Liver (tissue), 9 donors: ENCODE results near the gene PEBP1. TPM values are rescaled to one million over a fixed set of nuclear protein-coding genes. Genes with fewer than 3 reads are reported as not detected.

Experiments used
- DNase-seq: peaks from one replicate; pipeline ENCODE4 v3.0.0-alpha.2; 2017; ENCODE audit warnings: low spot score
- H3K27ac ChIP-seq, 2 donors: one replicate each; pipeline ENCODE4 v1.7.0; 2013; ENCODE audit warnings: inconsistent platforms in 2 of 2, low read length in 2 of 2, control low read depth in 1 of 2, low read depth in 1 of 2, mild to moderate bottlenecking in 1 of 2
- H3K27me3 ChIP-seq, 4 donors: one replicate each; pipeline versions ENCODE4 v1.6.1 to v1.7.0; 2013; ENCODE audit warnings: low read length in 3 of 4, inconsistent platforms in 1 of 4, mild to moderate bottlenecking in 1 of 4, moderate library complexity in 1 of 4; ENCODE audit not compliant: control insufficient read depth in 4 of 4, insufficient read depth in 4 of 4
- H3K36me3 ChIP-seq, 4 donors: one replicate each; pipeline versions ENCODE4 v1.6.1 to v1.7.0; 2013; ENCODE audit warnings: low read length in 3 of 4, mild to moderate bottlenecking in 3 of 4, low read depth in 1 of 4, moderate library complexity in 1 of 4; ENCODE audit not compliant: control insufficient read depth in 4 of 4, insufficient read depth in 3 of 4
- H3K4me1 ChIP-seq, 4 donors: one replicate each; pipeline versions ENCODE4 v1.6.1 to v1.7.0; 2013; ENCODE audit warnings: low read length in 3 of 4, mild to moderate bottlenecking in 3 of 4, moderate library complexity in 1 of 4; ENCODE audit not compliant: control insufficient read depth in 4 of 4, insufficient read depth in 4 of 4
- H3K4me3 ChIP-seq, 3 donors: one replicate each; pipeline versions ENCODE4 v1.6.1 to v1.7.0; 2013; ENCODE audit warnings: low read length in 3 of 3, control low read depth in 1 of 3, low read depth in 1 of 3, mild to moderate bottlenecking in 1 of 3
- H3K9ac ChIP-seq, 2 donors: one replicate each; pipeline ENCODE4 v1.7.0; 2013; ENCODE audit warnings: low read length in 2 of 2, mild to moderate bottlenecking in 2 of 2, moderate library complexity in 2 of 2, control low read depth in 1 of 2, low read depth in 1 of 2
- H3K9me3 ChIP-seq, 4 donors: one replicate each; pipeline versions ENCODE4 v1.6.1 to v1.7.0; 2013; ENCODE audit warnings: low read length in 3 of 4; ENCODE audit not compliant: control insufficient read depth in 4 of 4
- EGR1 ChIP-seq, 2 donors: IDR thresholded peaks; 2 replicates each; pipeline ENCODE4 v1.6.1; 2016 to 2018; ENCODE audit warnings: antibody characterized with exemption in 2 of 2, low read depth in 2 of 2
- FOXA1 ChIP-seq: IDR thresholded peaks from 2 replicates; pipeline ENCODE4 v1.6.1; 2016; ENCODE audit warnings: antibody characterized with exemption
- FOXA2 ChIP-seq: IDR thresholded peaks from 2 replicates; pipeline ENCODE4 v1.6.1; 2016; ENCODE audit warnings: antibody characterized with exemption
- GABPA ChIP-seq, 2 donors: IDR thresholded peaks in 1 of 2; conservative IDR thresholded peaks in 1 of 2; 2 replicates each; pipeline ENCODE4 v1.6.1; 2016; ENCODE audit warnings: antibody characterized with exemption in 2 of 2, mild to moderate bottlenecking in 1 of 2, moderate library complexity in 1 of 2
- HNF4A ChIP-seq, 2 donors: conservative IDR thresholded peaks; 2 replicates each; pipeline ENCODE4 v1.6.1; 2016; ENCODE audit warnings: antibody characterized with exemption in 2 of 2, mild to moderate bottlenecking in 2 of 2
- HNF4G ChIP-seq: IDR thresholded peaks from 2 replicates; pipeline ENCODE4 v1.6.1; 2016; ENCODE audit warnings: antibody characterized with exemption
- JUND ChIP-seq, 2 donors: IDR thresholded peaks; 2 replicates each; pipeline ENCODE4 v1.6.1; 2016; ENCODE audit warnings: antibody characterized with exemption in 2 of 2
- RAD21 ChIP-seq, 2 donors: IDR thresholded peaks; 2 replicates each; pipeline ENCODE4 v1.6.1; 2016; ENCODE audit warnings: antibody characterized with exemption in 2 of 2, mild to moderate bottlenecking in 2 of 2
- TAF1 ChIP-seq: conservative IDR thresholded peaks from 2 replicates; pipeline ENCODE4 v1.6.1; 2016; ENCODE audit warnings: antibody characterized with exemption, mild to moderate bottlenecking
- YY1 ChIP-seq: IDR thresholded peaks from 2 replicates; pipeline ENCODE4 v1.6.1; 2016; ENCODE audit warnings: antibody characterized with exemption, mild to moderate bottlenecking
- WGBS: extraction: QIAGEN DNeasy Blood & Tissue Kit; methylation state at CpG from one replicate; pipeline ENCODE4 v1.1.7; 2013; 5-methylcytosine and 5-hydroxymethylcytosine counted together
- polyA plus RNA-seq, 2 donors: library from polyadenylated mRNA; stranded (reverse) in 1 of 2; unstranded in 1 of 2; fragments of 200-250 nt in 1 of 2; fragments of >200 nt in 1 of 2; fragmentation: Nextera tagmentation in 1 of 2; extraction: Ambion mirVana in 1 of 2; gene quantifications; one replicate each; pipeline versions ENCODE4 v1.2.1 to v1.2.3, GENCODE V29; 2013 to 2015
- total RNA-seq, 2 donors: library from RNA; depleted of rRNA; stranded (reverse); fragments of >200 nt; gene quantifications; one replicate each; pipeline ENCODE4 v1.2.3, GENCODE V29; 2014
- TF ChIP-seq, protein P1 (sequence below): fragments of 150-350 bp; IDR thresholded peaks from 2 replicates; pipeline ENCODE4 v1.5.1; 2017; ENCODE audit warnings: improper control_type of control experiment, low read depth, low read length; ENCODE audit not compliant: missing input control
- TF ChIP-seq, protein P2 (sequence below): IDR thresholded peaks from 2 replicates; pipeline ENCODE4 v1.6.1; 2016; ENCODE audit warnings: antibody characterized with exemption
- TF ChIP-seq, protein P3 (sequence below): IDR thresholded peaks from 2 replicates; pipeline ENCODE4 v1.6.1; 2016; ENCODE audit warnings: antibody characterized with exemption
- donor health status: healthy.
- donor health status: healthy.
- donor health status: healthy.
- donor health status: healthy.
- donor health status: healthy.

Gene PEBP1
- total and polyA plus RNA-seq, 4 donors = 478 to 1,937 (median 635) TPM

DNA sequence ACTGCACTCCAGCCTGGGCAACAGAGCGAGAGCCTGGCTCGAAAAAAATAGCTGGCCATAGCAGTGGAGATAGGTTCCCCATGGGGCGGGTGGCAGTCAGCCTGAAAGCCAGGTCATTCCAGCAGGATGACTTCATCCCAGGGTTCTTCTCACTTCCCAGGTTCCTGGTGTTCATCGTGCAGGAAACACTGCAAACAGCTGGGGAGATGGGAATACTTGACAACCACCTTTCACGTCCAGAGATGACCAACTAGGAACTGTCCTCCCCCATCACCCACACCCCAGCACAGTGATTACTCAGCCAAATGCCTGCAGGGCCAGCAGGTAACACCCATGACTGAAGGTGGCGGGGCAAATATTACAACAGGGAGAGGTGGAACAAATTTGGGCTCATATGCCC, 33.9 kb upstream of the PEBP1 start:
- H3K9ac ChIP-seq = no peak overlapping the region
- H3K4me1 ChIP-seq = peaks cover 0 to 15% (median 5%) of the 10 kb centered on the region in 4 donors
- no peak for DNase-seq
- no peaks in the 10 kb centered on the region for H3K27me3 ChIP-seq
- no peaks in the 10 kb centered on the region for H3K36me3 ChIP-seq
- no peak overlapping the region for H3K27ac ChIP-seq
- H3K4me3 ChIP-seq = no peak overlapping the region
- H3K9me3 ChIP-seq = no peaks in the 10 kb centered on the region
- 76% methylated on average over 6 of the region's 6 CpGs for WGBS
- TF ChIP-seq FOXA2 (no peak), HNF4A (conservative IDR thresholded peaks at IDR 0.05) (no peak), JUND (IDR thresholded peaks at IDR 0.05) (no peak), EGR1 (IDR thresholded peaks at IDR 0.05; ENCODE audit: low read depth in 2 of 2) (no peak), FOXA1 (no peak), RAD21 (IDR thresholded peaks at IDR 0.05) (no peak), YY1 (no peak), TAF1 (no peak)
- TF ChIP-seq, protein P1, sequence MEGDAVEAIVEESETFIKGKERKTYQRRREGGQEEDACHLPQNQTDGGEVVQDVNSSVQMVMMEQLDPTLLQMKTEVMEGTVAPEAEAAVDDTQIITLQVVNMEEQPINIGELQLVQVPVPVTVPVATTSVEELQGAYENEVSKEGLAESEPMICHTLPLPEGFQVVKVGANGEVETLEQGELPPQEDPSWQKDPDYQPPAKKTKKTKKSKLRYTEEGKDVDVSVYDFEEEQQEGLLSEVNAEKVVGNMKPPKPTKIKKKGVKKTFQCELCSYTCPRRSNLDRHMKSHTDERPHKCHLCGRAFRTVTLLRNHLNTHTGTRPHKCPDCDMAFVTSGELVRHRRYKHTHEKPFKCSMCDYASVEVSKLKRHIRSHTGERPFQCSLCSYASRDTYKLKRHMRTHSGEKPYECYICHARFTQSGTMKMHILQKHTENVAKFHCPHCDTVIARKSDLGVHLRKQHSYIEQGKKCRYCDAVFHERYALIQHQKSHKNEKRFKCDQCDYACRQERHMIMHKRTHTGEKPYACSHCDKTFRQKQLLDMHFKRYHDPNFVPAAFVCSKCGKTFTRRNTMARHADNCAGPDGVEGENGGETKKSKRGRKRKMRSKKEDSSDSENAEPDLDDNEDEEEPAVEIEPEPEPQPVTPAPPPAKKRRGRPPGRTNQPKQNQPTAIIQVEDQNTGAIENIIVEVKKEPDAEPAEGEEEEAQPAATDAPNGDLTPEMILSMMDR = no peak

DNA sequence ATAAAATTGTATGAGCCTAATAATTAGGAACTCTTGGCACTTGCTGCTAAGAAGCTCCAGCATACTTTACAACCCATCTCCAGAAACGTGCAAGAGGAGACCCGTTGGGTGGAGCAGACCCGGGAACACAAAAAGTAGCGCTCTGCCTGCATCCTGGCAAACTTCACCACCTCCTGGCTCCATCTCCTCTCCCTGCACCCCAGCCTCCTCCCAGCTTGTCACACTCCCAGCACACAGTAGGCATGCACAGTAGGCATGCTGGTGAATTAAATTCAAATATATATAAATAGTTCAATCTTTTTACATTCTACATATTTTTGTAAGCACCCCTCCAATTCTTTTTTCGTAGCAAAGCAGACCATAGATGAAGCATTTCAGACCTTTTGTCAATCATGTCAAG, 33.3 kb upstream of the PEBP1 start:
- TF ChIP-seq EGR1 (IDR thresholded peaks at IDR 0.05; ENCODE audit: low read depth in 2 of 2) = no peak
- no peak for TF ChIP-seq YY1
- TF ChIP-seq RAD21 (IDR thresholded peaks at IDR 0.05) = no peak
- TF ChIP-seq, protein P2, sequence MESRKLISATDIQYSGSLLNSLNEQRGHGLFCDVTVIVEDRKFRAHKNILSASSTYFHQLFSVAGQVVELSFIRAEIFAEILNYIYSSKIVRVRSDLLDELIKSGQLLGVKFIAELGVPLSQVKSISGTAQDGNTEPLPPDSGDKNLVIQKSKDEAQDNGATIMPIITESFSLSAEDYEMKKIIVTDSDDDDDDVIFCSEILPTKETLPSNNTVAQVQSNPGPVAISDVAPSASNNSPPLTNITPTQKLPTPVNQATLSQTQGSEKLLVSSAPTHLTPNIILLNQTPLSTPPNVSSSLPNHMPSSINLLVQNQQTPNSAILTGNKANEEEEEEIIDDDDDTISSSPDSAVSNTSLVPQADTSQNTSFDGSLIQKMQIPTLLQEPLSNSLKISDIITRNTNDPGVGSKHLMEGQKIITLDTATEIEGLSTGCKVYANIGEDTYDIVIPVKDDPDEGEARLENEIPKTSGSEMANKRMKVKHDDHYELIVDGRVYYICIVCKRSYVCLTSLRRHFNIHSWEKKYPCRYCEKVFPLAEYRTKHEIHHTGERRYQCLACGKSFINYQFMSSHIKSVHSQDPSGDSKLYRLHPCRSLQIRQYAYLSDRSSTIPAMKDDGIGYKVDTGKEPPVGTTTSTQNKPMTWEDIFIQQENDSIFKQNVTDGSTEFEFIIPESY = no peak
- no peak for TF ChIP-seq HNF4G
- TF ChIP-seq, protein P3, sequence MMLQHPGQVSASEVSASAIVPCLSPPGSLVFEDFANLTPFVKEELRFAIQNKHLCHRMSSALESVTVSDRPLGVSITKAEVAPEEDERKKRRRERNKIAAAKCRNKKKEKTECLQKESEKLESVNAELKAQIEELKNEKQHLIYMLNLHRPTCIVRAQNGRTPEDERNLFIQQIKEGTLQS = no peak
- TF ChIP-seq GABPA (IDR thresholded peaks at IDR 0.05 in 1 of 2, conservative IDR thresholded peaks at IDR 0.05 in 1 of 2) = no peak
- no peak for TF ChIP-seq TAF1
- TF ChIP-seq, protein P1 = no peak
- no peak for TF ChIP-seq JUND (IDR thresholded peaks at IDR 0.05)
- H3K9me3 ChIP-seq = no peaks in the 10 kb centered on the region
- H3K4me3 ChIP-seq = peak overlapping the region in 1 of 3 donors; percentile 83
- 52% methylated on average over 5 of the region's 5 CpGs for WGBS
- DNase-seq = no peak
- no peaks in the 10 kb centered on the region for H3K36me3 ChIP-seq
- no peak overlapping the region for H3K27ac ChIP-seq
- H3K4me1 ChIP-seq = peaks cover 0 to 15% (median 5%) of the 10 kb centered on the region in 4 donors
- H3K27me3 ChIP-seq = no peaks in the 10 kb centered on the region
- H3K9ac ChIP-seq = no peak overlapping the region
